Measurements from ENCODE around the gene ADAT3. TPM values are rescaled to one million over a fixed set of nuclear protein-coding genes. Genes with fewer than 3 reads are reported as not detected.

ADAT3 gene
- total and polyA plus RNA-seq, 2 donors (not counting 1 experiment from before 2014, with no cell fraction given), result 5.3 to 13.4 TPM

- CTCF ChIA-PET, result no interaction called here
Measured at GRCh38 chr19:1947651-1948209, 42.5 kb downstream of the ADAT3 start.

More at GRCh38 chr19:1947651-1948209, 42.5 kb downstream of the ADAT3 start:
- Histone ChIP-seq H3K79me2 (ENCODE audit: control insufficient read depth, insufficient read depth, low read length) (peaks cover 97% of the 10 kb centered on the region), H3K9ac (ENCODE audit: low read length) (no peak overlapping the region), H3K27me3 (replicated peaks in 1 of 4; ENCODE audit: control extremely low read depth in 1 of 4, control insufficient read depth in 3 of 4, insufficient read depth in 4 of 4, low read length in 3 of 4) (no peaks in the 10 kb centered on the region), H4K20me1 (ENCODE audit: control insufficient read depth, insufficient read depth, low read length, poor library complexity, severe bottlenecking) (peaks cover 94% of the 10 kb centered on the region), H3K36me3 (replicated peaks in 1 of 2; ENCODE audit: control extremely low read depth in 1 of 2, control insufficient read depth in 1 of 2, extremely low read depth in 1 of 2, insufficient read depth in 2 of 2, low read length in 1 of 2) (peaks cover 1 to 23% of the 10 kb centered on the region in 2 experiments), H3K27ac (ENCODE audit: low read length in 2 of 2) (no peak overlapping the region), H3K9me3 (ENCODE audit: control extremely low read depth in 1 of 3, control insufficient read depth in 2 of 3, insufficient read depth in 1 of 3, low read length in 2 of 3) (no peaks in the 10 kb centered on the region), H2AFZ (ENCODE audit: insufficient read depth, low read depth, low read length, poor library complexity, severe bottlenecking) (no peak overlapping the region), H3K4me2 (replicated peaks; ENCODE audit: low read depth, low read length, poor library complexity, severe bottlenecking) (no peak overlapping the region), H3K4me3 (ENCODE audit: control extremely low read depth in 1 of 5, extremely low read depth in 1 of 5, insufficient read depth in 1 of 5, low read depth in 2 of 5, low read length in 4 of 5) (no peak overlapping the region), H3K4me1 (ENCODE audit: control insufficient read depth in 2 of 2, insufficient read depth in 2 of 2, low read length in 2 of 2) (peaks cover 23 to 33% of the 10 kb centered on the region in 2 donors)
- no peak overlapping the region for H3K4me3 Mint-ChIP-seq
- H3K27ac Mint-ChIP-seq, result no peak overlapping the region
- TF ChIP-seq CTCF (IDR thresholded peaks at IDR 0.05), result no peak
- TF ChIP-seq EZH2 (IDR thresholded peaks at IDR 0.05; ENCODE audit: borderline replicate concordance, insufficient read depth, low read depth, low read length, poor library complexity, severe bottlenecking), result no peak
- ATAC-seq (ENCODE audit: low read depth) (no peak), DNase-seq (no peak)
- H3K9me3 Mint-ChIP-seq (ENCODE audit: insufficient read depth), result no peaks in the 10 kb centered on the region
- 93% methylated on average over 31 of the region's 34 CpGs for WGBS (ENCODE audit: insufficient coverage)
- peaks cover 51% of the 10 kb centered on the region for H3K4me1 Mint-ChIP-seq
- no peaks in the 10 kb centered on the region for H3K27me3 Mint-ChIP-seq
- intact Hi-C loops (cut with micrococcal nuclease), result no loop called here
- POLR2A ChIA-PET, result no interaction called here
